Stimulated activated CD4-positive, alpha-beta T cell treated with anti-CD3 and anti-CD28 coated beads, Interleukin-4, amount 100 ng/mL, for 48 hours (primary cell): ENCODE measurements around the gene NSMCE1.
A peak's percentile ranks its signal among the peaks of the same experiment; 100 is the strongest.
"Not testable (repeated sequence)": the region's sequence is repeated elsewhere in the genome, so short reads cannot be mapped to it uniquely, and the experiment has no call there.

Experiments
- DNase-seq, 2 donors: peaks; one replicate each; pipeline ENCODE4 v3.0.0-alpha.2; 2020; ENCODE audit warnings: low read depth in 2 of 2

The NSMCE1 gene

DNA sequence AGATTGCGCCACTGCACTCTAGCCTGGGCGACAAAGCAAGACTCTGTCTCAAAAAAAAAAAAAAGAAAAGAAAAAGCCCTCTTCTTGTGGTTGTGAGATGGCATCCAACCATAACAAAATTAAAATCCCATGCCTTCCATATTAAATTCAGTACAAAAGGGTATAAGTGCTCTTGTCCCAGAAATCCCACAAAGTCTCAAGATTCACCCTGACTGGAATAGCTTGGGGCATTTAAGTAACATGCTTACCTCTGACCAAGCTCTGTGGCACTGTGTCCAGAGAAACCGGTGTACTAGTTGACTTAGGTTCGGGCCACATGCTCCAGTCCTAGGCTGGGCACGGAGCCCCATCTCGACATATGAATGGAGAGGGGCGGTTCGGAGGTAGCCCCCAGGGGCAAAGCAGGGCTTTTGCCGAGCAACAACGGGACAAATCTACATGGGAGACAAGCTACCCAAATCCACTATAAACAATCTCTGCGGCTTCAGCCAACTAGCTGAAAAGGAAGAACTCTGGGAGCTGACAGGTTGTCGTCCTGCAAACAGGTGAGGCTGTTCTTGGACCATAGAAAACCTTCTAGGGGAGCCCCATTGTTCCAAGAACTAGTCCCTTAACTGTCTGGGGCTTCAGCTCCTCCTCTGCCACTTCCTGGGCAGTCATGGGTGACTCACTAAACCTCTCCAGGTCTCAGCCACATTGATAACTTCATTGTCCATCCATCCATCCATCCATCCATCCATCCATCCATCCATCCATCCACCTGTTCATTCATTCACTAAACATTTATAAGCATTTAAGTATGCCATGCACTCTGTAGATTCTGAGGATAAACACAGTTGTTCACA is 34.9 kb upstream of the NSMCE1 start:
- no peak for DNase-seq

DNA sequence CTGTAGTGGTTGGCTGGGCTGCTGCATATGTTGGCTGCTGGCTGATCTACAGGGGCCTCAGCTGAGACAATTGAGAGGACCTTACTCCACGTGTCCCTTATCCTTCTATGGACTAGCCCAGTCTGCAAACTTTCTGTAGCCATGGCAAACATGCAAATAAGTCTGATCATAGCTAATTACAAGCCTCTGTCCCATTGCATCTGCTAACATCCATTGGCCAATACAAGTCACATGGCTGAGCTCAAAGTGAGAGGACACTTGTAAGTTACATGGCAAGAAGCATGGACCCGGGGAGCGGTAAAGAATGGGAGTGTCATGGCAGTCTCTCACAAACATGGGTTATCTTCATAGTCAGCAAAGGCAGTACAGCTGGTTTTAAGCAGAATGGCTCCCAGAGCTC is 33.6 kb upstream of the NSMCE1 start:
- no peak for DNase-seq

- DNase-seq = no peak
These were observed 32.8 kb upstream of the NSMCE1 start for GRCh38 chr16:27301236-27301861.

DNA sequence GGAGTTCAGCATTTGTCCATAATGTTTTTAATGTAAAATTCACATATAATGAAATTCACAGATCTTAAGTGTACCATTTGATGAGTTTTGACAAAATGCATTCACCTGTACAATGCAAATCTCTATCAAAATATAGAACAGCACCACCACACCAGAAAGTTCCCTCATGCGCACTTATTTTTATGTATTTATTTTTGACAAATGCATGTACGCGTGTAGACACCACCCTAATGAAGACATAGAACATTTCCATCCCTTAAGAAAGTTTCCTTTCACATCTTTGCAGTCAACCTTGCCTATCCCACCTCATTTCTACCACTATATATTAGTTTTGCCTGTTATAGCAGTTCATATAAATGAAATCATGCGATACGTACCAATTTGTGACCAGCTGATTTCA is 29.6 kb upstream of the NSMCE1 start:
- no peak for DNase-seq

GRCh38 chr16:27293343-27293742 is 24.8 kb upstream of the NSMCE1 start:
- no peak for DNase-seq

DNA sequence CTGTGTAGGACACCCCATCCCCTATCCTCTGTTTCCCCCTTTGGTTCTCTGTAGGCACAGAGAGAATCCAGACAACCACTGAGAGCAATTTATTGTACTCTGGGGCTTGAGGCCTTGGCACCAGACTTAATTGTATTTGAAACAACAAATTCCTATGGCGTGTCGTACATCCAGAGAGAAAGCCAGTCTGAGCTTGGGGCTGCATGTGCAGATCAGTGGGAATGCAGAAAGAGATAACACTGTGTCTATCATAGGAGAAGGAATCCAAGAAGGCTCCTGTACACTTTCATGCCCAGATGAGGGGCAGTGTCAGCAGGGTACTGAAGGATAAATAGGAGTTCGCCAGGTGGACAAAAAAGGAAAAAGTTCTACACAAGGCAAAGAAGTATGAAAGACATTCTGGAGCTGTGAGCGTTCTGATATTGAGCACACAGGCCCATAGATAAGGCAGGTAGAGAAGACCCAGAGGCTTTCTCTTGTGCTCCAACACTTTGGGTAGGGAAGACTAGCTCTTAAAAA is 23.2 kb upstream of the NSMCE1 start:
- DNase-seq = no peak

DNA sequence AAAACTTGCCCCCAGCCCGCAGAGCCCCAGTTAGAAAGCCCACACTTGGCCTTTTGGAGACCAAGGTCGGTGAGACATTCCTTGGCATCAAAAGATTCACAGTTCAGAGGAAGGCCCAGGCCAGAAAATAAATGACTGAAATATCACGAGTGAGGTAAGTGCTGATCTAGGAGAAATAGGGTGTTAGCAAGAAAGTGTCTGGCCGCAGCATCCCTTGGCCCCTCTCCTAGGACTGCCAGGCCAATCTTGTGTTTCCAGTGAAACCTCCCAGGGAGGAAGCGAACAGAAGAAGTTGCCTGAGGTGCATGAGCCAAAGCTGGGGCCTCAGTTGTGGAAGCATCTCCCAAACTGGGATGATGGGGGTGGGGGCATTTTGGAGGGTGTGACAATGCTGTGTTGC is 22.5 kb upstream of the NSMCE1 start:
- no peak for DNase-seq

GRCh38 chr16:27290562-27290961 is 22.0 kb upstream of the NSMCE1 start:
- no peak for DNase-seq

GRCh38 chr16:27289669-27290068 is 21.1 kb upstream of the NSMCE1 start:
- DNase-seq = no peak

DNA sequence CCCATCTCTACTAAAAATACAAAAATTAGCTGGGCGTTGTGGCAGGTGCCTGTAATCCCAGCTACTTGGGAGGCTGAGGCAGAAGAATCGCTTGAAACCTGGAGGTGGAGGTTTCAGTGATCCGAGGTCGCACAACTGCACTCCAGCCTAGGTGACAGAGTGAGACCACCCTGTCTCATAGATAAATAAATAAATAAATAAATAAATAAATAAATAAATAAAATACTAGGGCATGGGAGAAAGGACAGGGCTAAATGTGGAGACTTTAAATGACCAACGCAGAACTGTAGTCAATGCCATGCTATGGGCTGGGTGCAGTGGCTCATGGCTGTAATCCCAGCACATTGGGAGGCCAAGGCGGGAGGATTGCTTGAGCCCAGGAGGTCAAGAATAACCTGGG is 19.7 kb upstream of the NSMCE1 start:
- not testable (repeated sequence) for DNase-seq

- DNase-seq = no peak
These were observed 19.3 kb upstream of the NSMCE1 start for GRCh38 chr16:27287887-27288286.

DNA sequence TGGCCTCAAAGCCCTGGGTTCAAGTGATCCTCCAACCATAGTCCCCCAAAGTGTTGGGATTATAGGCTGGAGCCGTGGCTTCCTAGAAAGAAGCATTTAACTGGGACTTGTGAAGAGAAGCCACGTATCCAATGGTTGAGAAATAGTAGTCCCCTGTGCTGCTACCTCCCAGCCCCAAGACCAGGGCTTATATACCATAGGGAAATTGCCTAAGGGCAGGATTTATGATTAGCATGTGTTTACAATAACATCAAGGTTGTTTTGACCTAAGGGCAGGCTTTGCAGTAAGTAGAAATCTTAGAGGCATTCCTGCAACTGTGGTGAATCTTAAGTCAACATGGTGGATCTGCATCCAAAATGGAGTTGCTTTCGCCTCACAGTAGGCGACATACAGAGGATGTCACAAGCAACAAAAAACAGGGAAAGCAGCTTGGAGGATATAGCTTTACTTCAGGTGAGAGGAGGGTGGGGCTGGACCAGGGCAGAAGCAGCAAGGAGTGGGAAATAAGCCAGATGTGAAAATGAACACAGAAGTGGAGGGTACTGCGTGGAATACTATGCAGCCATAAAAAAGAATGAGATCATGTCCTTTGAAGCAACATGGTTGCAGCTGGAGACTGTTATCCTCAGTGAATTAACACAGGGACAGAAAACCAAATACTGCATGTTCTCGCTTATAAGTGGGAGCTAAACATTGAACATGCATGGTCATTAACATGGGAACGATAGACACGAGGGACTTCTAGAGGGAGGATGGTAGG is 18.7 kb upstream of the NSMCE1 start:
- no peak for DNase-seq

- no peak for DNase-seq
These were observed 17.9 kb upstream of the NSMCE1 start for GRCh38 chr16:27286451-27286850.

GRCh38 chr16:27285676-27286196 is 17.2 kb upstream of the NSMCE1 start:
- DNase-seq = no peak

DNA sequence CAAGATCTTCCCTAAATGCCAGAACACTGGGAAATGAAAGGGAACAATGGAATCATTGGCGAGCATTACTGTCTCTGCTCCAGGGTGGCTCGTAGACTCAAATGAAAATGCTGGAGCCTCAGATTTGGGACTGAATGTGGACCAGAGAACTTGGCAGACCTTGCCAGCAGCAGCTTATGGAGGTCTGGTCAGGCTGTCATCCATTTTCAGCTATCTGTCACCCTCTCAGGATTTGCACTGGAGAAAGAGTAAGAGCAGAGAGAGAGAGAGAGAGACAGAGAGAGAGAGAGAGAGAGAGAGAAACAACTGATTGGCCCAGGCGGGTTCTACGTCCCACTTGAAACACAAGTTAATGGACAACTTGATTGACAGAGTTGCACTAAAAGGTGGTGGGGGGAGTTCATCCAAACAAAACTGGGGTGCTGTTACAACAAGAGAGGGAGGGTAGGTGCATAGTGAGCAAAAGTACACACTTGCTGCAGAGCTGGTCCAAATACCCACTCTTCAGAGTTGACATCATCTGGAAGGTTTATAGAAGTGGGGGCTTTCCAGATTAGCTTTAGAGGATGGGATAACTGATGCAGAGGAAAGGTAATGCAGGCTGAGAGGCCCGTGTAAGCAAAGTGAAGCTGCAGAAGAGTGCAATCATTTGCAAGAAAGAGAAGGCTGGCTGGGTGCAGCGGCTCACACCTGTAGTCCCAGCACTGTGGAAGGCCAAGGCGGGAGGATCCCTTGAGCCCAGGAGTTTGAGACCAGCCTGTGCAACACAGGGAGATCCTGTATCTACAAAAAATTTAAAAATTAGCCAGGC is 16.5 kb upstream of the NSMCE1 start:
- no peak for DNase-seq

- DNase-seq = no peak
These were observed 12.7 kb upstream of the NSMCE1 start for GRCh38 chr16:27281243-27281642.

DNA sequence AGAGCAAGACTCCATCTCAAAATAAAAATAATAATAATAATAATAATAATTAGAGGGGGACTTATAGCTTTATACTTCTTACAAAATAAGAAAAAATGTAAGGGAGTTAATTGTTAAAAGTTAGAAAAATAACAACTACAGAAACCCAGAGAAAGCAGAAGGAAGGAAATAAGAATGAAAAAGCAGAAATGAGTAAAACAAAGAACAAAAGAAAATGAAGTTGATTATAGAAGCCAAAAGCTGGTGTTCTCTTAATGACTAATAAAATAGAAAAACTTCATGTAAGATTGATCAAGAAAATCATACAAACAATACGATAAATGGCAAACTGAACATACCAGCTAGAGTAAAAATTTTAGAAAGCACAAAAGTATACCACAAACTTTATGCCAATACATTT is 6.8 kb upstream of the NSMCE1 start:
- DNase-seq = no peak

DNA sequence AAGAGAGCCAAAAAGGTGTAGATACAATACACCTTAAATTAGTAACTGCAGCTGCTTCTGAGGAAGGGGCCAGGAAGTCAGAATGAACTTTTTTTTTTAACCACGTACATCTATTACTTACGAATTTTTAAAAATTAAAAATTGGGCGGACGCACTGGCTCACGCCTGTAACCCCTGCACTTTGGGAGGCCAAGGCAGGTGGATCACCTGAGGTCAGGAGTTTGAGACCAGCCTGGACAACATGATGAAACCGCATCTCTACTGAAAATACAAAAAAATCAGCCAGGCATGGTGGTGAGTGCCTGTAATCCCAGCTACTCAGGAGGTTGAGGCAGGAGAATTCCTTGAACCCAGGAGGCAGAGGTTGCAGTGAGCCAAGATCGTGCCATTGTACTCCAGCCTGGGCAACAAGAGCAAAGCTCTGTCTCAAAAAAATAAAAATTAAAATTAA is 5.9 kb upstream of the NSMCE1 start:
- not testable (repeated sequence) for DNase-seq

DNA sequence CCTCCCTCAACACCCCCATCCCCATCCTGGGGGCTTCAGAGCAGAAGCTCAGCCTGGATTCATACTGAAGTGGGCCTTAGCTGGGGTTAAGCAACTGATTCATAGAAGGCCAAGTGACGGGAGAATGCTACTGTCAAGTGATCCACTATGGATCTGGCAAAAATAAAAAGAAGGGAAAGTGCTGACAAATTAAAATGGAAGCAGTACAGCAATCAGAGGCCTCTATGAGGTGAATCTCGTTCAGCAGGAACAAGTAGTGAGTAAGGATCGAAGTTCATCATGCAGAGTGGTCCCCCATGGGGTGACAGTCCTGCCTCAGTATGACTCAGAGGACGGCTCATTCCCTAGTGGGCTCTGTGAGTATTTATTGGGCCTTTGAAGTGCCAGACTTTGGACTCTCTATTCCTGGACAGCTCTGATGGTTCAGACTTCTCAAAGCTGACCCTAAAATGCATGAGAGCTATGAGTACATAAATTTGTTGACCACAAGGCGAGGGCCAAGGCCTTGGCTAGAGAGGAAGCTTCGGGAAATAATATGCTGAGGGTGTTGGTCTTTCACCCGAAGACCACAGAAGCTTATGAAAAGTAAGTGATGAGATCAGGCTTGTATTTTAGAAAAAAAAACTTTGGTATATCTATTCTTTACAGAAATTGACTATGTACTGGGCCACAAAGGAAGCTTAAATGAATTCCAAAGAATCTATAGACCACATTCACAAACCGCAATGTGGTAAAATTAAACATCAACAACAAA is 5.3 kb upstream of the NSMCE1 start:
- peak in 1 of 2 donors; percentile 49 for DNase-seq

DNA sequence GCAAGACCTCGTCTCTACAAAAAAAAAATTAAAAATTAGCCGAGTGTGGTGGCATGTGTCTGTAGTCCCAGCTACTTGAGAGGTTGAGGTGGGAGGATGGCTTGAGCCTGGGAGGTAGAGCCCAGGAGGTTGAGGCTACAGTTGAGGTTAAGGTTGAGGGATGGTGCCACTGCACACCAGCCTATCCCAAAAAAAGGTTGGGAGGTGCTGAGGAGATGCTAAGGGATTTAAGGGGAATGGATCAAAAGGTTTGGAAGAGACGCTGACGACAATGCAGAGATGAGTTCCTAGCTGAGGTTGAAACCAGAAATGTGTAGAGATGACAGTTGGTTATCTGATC is 4.7 kb upstream of the NSMCE1 start:
- no peak for DNase-seq

DNA sequence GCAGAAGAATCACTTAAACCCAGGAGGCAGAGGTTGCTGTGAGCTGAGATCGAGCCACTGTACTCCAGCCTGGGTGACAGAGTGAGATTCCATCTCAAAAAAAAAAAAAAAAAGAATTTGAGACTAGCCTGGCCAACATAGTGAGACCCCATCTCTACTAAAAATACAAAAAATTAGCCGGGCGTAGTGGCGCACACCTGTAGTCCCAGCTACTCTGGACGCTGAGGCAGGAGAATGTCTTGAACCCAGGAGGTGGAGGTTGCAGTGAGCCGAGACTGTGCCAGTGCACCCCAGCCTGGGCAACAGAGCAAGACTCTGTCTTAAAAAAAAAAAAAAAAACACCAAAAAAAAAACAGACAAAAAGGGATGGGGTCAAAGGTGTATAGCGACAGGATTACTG is 4.1 kb upstream of the NSMCE1 start:
- DNase-seq = not testable (repeated sequence)
